Activated CD4-positive, alpha-beta T cell treated with anti-CD3 and anti-CD28 coated beads for 36 hours (primary cell): Measurements from ENCODE around the gene TSNAXIP1. TPM values are rescaled to one million over a fixed set of nuclear protein-coding genes. Genes with fewer than 3 reads are reported as not detected.

Experiments used
- ATAC-seq: fragments of 200-7000 bp; cut with Tn5 transposase; one replicate; pipeline ENCODE4 v1.10.0; 2021; ENCODE audit warnings: mild to moderate bottlenecking, moderate library complexity
- CTCF ChIA-PET: fragments of 350-600 bp; sonication (Branson Sonifier 250); formaldehyde crosslinking; loops from one replicate; lab custom pipeline; 2021; ENCODE audit warnings: antibody characterized with exemption; lab: Charles Lee
- POLR2A ChIA-PET: fragments of 350-600 bp; sonication (Branson Sonifier 250); formaldehyde crosslinking; loops from one replicate; lab custom pipeline; 2021; ENCODE audit warnings: antibody characterized with exemption, inconsistent platforms; lab: Charles Lee
- DNase-seq: peaks from one replicate; pipeline ENCODE4 v3.0.0-alpha.2; 2020
- H3K27ac Mint-ChIP-seq: one replicate; pipeline ENCODE4 v1.8.0; 2021; ENCODE audit warnings: mixed read lengths
- H3K27me3 Mint-ChIP-seq: one replicate; pipeline ENCODE4 v1.8.0; 2021; ENCODE audit warnings: mixed read lengths
- H3K36me3 Mint-ChIP-seq: one replicate; pipeline ENCODE4 v1.8.0; 2021; ENCODE audit warnings: low read depth, mixed read lengths
- H3K4me1 Mint-ChIP-seq: one replicate; pipeline ENCODE4 v1.8.0; 2021; ENCODE audit warnings: mixed read lengths
- H3K4me3 Mint-ChIP-seq: one replicate; pipeline ENCODE4 v1.8.0; 2021; ENCODE audit warnings: mild to moderate bottlenecking, moderate library complexity, mixed read lengths
- H3K9me3 Mint-ChIP-seq: one replicate; pipeline ENCODE4 v1.8.0; 2021; ENCODE audit warnings: low read depth, mixed read lengths
- intact Hi-C, 2 experiments: fragments of 100-400 bp; cut with DNase I in 1 of 2; cut with micrococcal nuclease in 1 of 2; formaldehyde crosslinking; loops; one replicate each; pipeline versions ENCODE4 v1.14.2 to v1.15.1; 2022 to 2024; cut with DNase I, micrococcal nuclease
- total RNA-seq, 2 experiments: library from RNA; stranded (reverse); gene quantifications; one replicate each; pipeline ENCODE4 v1.2.3, GENCODE V29; 2021

Gene TSNAXIP1
- total RNA-seq, 2 experiments from 2014 or later = 0.62 to 1.1 TPM

DNA sequence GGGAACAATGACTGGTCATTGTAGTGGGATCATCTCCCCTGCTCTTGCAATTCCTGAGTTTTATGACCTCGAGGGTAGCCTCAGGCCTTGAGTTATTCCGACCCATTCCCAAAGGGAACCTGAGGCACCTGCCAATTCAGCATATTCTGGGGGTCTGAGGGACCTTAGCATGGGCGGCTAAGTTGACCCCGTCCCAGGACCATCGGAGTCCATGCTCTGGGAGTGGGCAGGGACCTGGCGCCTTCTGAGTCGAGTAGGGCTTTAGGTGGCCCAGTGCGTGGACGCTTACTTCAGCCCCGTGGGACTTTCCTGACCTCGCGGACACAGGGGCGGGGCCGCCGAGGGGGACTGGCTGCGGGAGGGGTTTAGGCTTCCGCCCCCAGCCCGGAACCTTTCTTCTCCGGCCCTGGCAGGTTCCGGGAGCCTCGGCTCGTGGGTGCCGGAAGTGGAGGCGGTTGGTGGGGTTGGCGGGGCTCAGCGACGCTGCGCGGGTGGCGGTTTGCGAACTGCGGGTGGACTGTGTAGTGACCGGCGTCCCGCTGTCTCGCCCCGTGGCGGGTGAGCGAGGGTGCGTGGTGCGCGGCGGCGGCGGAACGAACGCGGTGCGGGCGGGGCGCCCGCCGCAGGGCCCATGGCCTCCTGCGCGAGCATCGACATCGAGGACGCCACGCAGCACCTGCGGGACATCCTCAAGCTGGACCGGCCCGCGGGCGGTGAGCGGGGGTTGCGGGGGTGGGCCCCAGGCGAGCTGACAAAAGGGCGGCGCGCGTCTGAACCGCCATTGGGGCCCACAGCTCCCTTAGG, 66.1 kb downstream of the TSNAXIP1 start, which contains the start of gene EDC4:
Gene EDC4, plus strand, starts transcription at position 422 of the 804 bp plus-strand sequence. Its CDS starts 210 bp downstream, at position 632.
- CTCF ChIA-PET = interaction anchor here (0.7 to 2.1 kb wide), 8 partner anchors 9 to 217 kb away, joined by 3 to 8 read pairs (median 4); no protein-coding TSS in a partner anchor
- Mint-ChIP-seq H3K4me3 (peak within 1 kb of the TSS; percentile 77), H3K27ac (peak within 1 kb of the TSS; percentile 92), H3K9me3 (no peaks in the 10 kb centered on the region), H3K36me3 (peaks cover 11% of the 10 kb centered on the region), H3K27me3 (no peaks in the 10 kb centered on the region), H3K4me1 (peaks cover 30% of the 10 kb centered on the region)
- intact Hi-C loops = loop anchor here (1.0 to 2.0 kb wide), 10 partner anchors 20 to 646 kb away; partner anchors contain the start of genes NUTF2 (in 2 of the 2), ATP6V0D1 (in 1 of the 2), CENPT (in 1 of the 2) and GFOD2 (in 1 of the 2)
- DNase-seq (peak; percentile 92), ATAC-seq (peak; percentile 89)
- POLR2A ChIA-PET = interaction anchor here (0.6 to 1.2 kb wide), 3 partner anchors 27 to 63 kb away, joined by 3 to 7 read pairs (median 3); partner anchors contain the start of gene NUTF2

DNA sequence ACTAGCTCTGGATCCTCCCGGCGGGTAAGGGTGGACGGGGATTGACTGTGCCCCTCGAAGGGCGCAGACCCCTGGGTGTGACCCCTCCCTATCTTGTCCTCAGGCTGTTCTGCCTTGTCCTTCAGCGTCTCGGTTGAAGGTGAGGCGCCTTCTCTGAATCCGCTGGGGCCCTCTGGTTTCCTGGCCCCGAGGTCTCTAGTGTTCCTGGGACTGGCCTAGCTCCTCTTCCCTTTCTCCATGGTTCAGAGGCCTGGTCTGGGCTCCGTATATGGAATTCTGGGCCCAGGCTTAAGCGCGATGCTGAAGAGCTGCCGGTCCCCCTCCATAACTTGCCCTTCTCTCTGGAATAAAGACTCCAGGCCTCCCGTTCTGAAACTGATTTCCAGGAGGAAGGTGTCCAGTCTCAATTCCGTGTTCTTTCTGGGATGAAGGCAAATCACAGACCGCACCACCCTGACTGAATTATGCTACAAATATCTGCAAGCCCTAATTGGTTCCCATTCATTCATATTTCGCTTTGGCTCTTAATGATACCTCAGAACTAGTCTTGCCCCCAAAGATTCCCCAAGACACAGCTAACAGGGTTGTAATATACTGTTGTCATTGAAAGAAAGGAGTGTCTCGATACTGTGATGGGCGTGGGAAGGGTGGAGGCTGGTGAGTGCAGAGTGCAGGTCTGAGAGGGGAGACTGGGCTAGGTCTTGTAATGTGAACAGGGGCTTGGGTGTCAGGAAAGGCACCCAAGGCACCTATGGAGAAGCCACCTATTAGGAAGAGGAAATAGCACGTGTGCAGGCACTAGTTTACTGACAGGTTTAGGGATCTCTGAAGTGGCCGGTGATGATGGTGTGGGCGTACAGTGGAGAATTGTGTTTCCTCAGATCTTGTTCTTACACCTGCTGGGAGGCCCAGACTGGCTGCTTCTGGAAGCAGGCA, 67.0 kb downstream of the TSNAXIP1 start:
- CTCF ChIA-PET = interaction anchor here (0.5 to 2.1 kb wide), 11 partner anchors 8 to 983 kb away, joined by 3 to 14 read pairs (median 4); partner anchors contain the start of gene NRN1L
- no peaks in the 10 kb centered on the region for H3K9me3 Mint-ChIP-seq
- peak overlapping the region; percentile 92 for H3K27ac Mint-ChIP-seq
- peaks cover 30% of the 10 kb centered on the region for H3K4me1 Mint-ChIP-seq
- ATAC-seq (peak; percentile 20), DNase-seq (peak; percentile 41)
- no peaks in the 10 kb centered on the region for H3K27me3 Mint-ChIP-seq
- peak overlapping the region; percentile 77 for H3K4me3 Mint-ChIP-seq
- POLR2A ChIA-PET = interaction anchor here (0.6 to 1.1 kb wide), 2 partner anchors 57 to 62 kb away, joined by 3 to 7 read pairs; no protein-coding TSS in a partner anchor
- peaks cover 13% of the 10 kb centered on the region for H3K36me3 Mint-ChIP-seq
- intact Hi-C loops = loop anchor here (1.0 to 2.0 kb wide), 11 partner anchors 20 to 646 kb away; partner anchors contain the start of genes NUTF2 (in 2 of the 2), ATP6V0D1 (in 1 of the 2), CENPT (in 1 of the 2) and GFOD2 (in 1 of the 2)

DNA sequence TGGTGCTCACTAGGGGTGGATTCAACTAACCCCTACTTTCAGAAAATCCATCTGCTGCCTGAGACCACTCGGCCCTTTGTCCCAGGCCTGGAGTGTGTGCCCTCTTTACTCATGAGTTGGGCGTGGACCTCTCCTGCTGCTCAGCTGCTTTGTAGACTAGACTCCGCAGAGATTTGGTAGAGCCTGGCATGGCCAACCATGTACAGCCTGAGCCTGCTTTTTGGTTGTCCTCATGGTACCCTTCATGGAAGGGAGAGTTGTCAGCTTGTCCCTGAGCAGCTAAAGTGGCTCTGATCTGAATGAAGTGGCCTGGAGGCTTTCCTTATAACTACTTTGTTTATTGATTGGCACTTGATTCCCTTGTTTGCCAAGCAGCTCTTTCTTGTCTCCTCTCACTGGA, 67.7 kb downstream of the TSNAXIP1 start:
- Mint-ChIP-seq H3K4me1 (peaks cover 30% of the 10 kb centered on the region), H3K36me3 (peaks cover 17% of the 10 kb centered on the region), H3K9me3 (no peaks in the 10 kb centered on the region), H3K27ac (peak overlapping the region; percentile 92), H3K4me3 (peak overlapping the region; percentile 77), H3K27me3 (no peaks in the 10 kb centered on the region)
- ATAC-seq = no peak
- ChIA-PET CTCF (interaction anchor here (0.7 to 2.1 kb wide), 7 partner anchors 9 to 982 kb away, joined by 3 to 14 read pairs (median 3); partner anchors contain the start of gene NRN1L), POLR2A (interaction anchor here (0.7 kb wide), 1 partner anchor 61 kb away, joined by 3 read pairs; no protein-coding TSS in a partner anchor)
- intact Hi-C loops = loop anchor here in 1 of 2 experiments (1.0 kb wide), 1 partner anchor 61 kb away; no protein-coding TSS in a partner anchor
- DNase-seq = no peak

DNA sequence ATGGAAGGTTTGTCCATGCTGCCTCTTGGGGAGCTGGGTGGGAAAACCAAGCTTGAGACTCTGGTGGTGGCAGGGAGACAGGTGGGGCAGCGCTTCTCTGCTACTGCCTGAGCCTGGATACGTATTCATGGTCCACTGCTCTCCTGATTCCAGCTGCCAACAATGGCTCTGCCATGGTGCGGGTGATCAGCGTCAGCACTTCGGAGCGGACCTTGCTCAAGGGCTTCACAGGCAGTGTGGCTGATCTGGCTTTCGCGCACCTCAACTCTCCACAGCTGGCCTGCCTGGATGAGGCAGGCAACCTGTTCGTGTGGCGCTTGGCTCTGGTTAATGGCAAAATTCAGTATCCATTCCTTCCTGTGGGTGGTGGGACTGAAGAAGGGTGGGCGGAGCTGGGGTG, 70.4 kb downstream of the TSNAXIP1 start:
- intact Hi-C loops = no loop called here
- Mint-ChIP-seq H3K9me3 (no peaks in the 10 kb centered on the region), H3K4me1 (peaks cover 30% of the 10 kb centered on the region), H3K27me3 (no peaks in the 10 kb centered on the region), H3K4me3 (no peak overlapping the region), H3K36me3 (peaks cover 23% of the 10 kb centered on the region), H3K27ac (no peak overlapping the region)
- ChIA-PET POLR2A (no interaction called here), CTCF (interaction anchor here (0.9 to 1.0 kb wide), 2 partner anchors 9 to 15 kb away, joined by 3 read pairs; no protein-coding TSS in a partner anchor)
- DNase-seq = no peak
- no peak for ATAC-seq

Other genes starting within 250 kb of the TSNAXIP1 start
- gene CTCF, start 244.4 kb upstream of the TSNAXIP1 start, total RNA-seq = 10 to 100 TPM; 51.0 to 66.4 TPM
- 100 to 1,000 TPM; 138 to 153 TPM for gene CARMIL2, start 161.7 kb upstream of the TSNAXIP1 start, total RNA-seq
- 10 to 100 TPM; 52.2 to 52.4 TPM for gene ACD, start 146.6 kb upstream of the TSNAXIP1 start, total RNA-seq
- 1 to 10 TPM; 7.8 to 8.7 TPM for gene PARD6A, start 145.9 kb upstream of the TSNAXIP1 start, total RNA-seq
- gene ENKD1, start 140.1 kb upstream of the TSNAXIP1 start, total RNA-seq = 10 to 100 TPM; 11.7 to 12.0 TPM
- 1 to 10 TPM; 2.4 to 3.0 TPM for gene C16orf86, start 140.1 kb upstream of the TSNAXIP1 start, total RNA-seq
- gene GFOD2, start 87.6 kb upstream of the TSNAXIP1 start, total RNA-seq = 10 to 100 TPM in 1 of 2 experiments, 1 to 10 TPM in 1; 8.7 to 11.5 TPM
- 10 to 100 TPM; 15.6 to 18.0 TPM for gene RANBP10, start 329 bp upstream of the TSNAXIP1 start, total RNA-seq
- 10 to 100 TPM; 31.8 to 34.5 TPM for gene THAP11, start 35.4 kb downstream of the TSNAXIP1 start, total RNA-seq
- gene NUTF2, start 40.0 kb downstream of the TSNAXIP1 start, total RNA-seq = 100 to 1,000 TPM; 156 to 249 TPM
- 10 to 100 TPM; 34.9 to 48.6 TPM for gene CENPT, start 40.8 kb downstream of the TSNAXIP1 start, total RNA-seq
- gene EDC4, start 66.2 kb downstream of the TSNAXIP1 start, total RNA-seq = 10 to 100 TPM; 92.8 to 96.9 TPM
- not detected for gene NRN1L, start 78.0 kb downstream of the TSNAXIP1 start, total RNA-seq
- 10 to 100 TPM; 11.7 to 11.9 TPM for gene PSKH1, start 86.4 kb downstream of the TSNAXIP1 start, total RNA-seq
- 1 to 10 TPM; 2.5 to 3.5 TPM for gene CTRL, start 125.0 kb downstream of the TSNAXIP1 start, total RNA-seq
- gene PSMB10, start 130.0 kb downstream of the TSNAXIP1 start, total RNA-seq = 100 to 1,000 TPM; 123 to 195 TPM
- 1 to 10 TPM; 9.1 to 9.9 TPM for gene LCAT, start 137.2 kb downstream of the TSNAXIP1 start, total RNA-seq
- gene SLC12A4, start 161.7 kb downstream of the TSNAXIP1 start, total RNA-seq = 10 to 100 TPM; 21.8 to 25.8 TPM
- gene DPEP3, start 173.6 kb downstream of the TSNAXIP1 start, total RNA-seq = under 1 TPM in 1 of 2 experiments, not detected in 1; 0.11 TPM
- gene DPEP2, start 192.6 kb downstream of the TSNAXIP1 start, total RNA-seq = 1 to 10 TPM; 3.2 to 3.8 TPM
- not detected for gene DPEP2NB, start 209.0 kb downstream of the TSNAXIP1 start, total RNA-seq
- 10 to 100 TPM; 13.7 to 17.1 TPM for gene DDX28, start 216.3 kb downstream of the TSNAXIP1 start, total RNA-seq
- gene DUS2, start 216.4 kb downstream of the TSNAXIP1 start, total RNA-seq = 10 to 100 TPM; 29.5 to 33.1 TPM